ENCODE data around the gene IDUA. TPM values are rescaled to one million over a fixed set of nuclear protein-coding genes. Genes with fewer than 3 reads are reported as not detected.
A peak's percentile ranks its signal among the peaks of the same experiment; 100 is the strongest.

The IDUA gene
- total and polyA plus RNA-seq, 10 of the 15 experiments (the other 5 are each of a cell fraction or from before 2014, with no cell fraction given) = 0.05 to 7.6 (median 1.4) TPM; not detected in 1

DNA sequence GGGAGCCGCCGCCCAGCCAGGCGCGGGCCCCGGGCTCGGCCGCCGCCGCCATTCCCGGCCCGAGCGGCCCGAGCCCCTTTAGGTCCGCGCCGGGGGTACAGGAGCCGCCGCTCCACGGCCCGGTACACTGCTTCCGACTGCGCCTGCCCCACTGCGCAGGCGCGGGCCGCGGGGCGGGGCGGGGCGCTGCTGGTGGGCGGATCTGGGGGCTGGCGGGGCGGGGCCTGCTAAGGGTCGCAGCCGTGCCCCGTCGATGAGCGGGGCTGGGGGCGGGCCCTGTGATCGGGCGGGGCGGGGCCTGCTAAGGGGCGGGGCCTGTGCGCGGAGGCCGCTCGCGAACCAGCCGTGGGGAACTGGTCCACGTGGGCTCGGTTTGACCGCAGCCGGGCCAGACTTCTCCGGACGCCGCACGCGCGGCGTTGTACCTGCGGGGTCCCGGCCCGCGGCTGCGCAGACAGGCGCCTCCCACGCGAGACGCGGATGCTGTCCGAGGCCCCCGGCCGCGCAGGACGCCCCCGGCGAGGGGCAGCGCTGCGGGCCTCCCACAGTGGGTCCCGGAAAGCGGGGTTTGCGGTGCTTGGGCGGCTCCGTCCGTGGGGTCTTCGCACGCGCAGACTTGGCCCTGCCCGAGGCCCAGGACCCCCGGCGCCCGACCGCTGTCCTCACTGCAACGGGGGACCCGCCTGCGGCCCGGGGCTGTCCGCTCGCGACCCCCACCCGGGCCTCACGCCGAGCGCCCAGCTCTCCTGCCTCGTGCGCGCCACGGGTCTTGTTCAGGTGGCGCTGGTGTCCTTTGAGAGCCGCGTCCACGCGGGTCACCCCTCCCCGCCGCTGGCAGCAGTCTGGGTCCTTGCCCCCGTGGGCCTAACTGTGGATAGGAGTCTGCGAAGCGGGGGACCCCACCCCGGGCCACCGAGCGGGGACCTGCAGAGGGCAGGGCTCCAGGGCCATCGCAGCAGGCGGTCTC is 13.1 kb upstream of the IDUA start, which contains the start of gene DGKQ:
TSS of gene DGKQ (minus strand) at position 139 of the 967 bp plus-strand sequence. CDS start at position 52, 87 bp downstream.
- SMC1A ChIA-PET (ENCODE audit: uncharacterized antibody, unreplicated experiment) = no interaction called here
- peak within 1 kb of the TSS; percentile 51 for H2AFZ ChIP-seq (ENCODE audit: control insufficient read depth, low read depth, low read length)
- peak; percentile 88 for ATAC-seq
- H3K79me2 ChIP-seq (ENCODE audit: control insufficient read depth, insufficient read depth, low read length) = no peaks in the 10 kb centered on the region
- no peaks in the 10 kb centered on the region for H3K36me3 ChIP-seq (ENCODE audit: control insufficient read depth in 2 of 2, insufficient read depth in 2 of 2, low read length in 1 of 2)
- peak within 1 kb of the TSS; percentile 98 for H3K4me2 ChIP-seq (ENCODE audit: control insufficient read depth, insufficient read depth)
- no peak within 1 kb of the TSS for H3K27ac ChIP-seq (ENCODE audit: control insufficient read depth, insufficient read depth)
- BruUV-seq (replicated peaks) = no TSS peak
- POLR2A ChIA-PET = no interaction called here
- DNase-seq (ENCODE audit: low read depth, low spot score) = no peak
- CTCF ChIA-PET = no interaction called here
- no peaks in the 10 kb centered on the region; the same call in 2 of the 3 replicates for H3K9me3 ChIP-seq (replicated peaks; ENCODE audit: control insufficient read depth, insufficient read depth, low read length)
- RAD21 ChIA-PET (ENCODE audit: unreplicated experiment) = no interaction called here
- intact Hi-C loops (cut with micrococcal nuclease; ENCODE audit: unreplicated experiment) = loop anchor here (5.0 kb wide), 1 partner anchor 36 kb away; no protein-coding TSS in a partner anchor
- WGBS (ENCODE audit: insufficient coverage, insufficient replicate concordance, low lambda C conversion rate, missing lambda C conversion rate) = 47% methylated on average over 66 of the region's 123 CpGs
- no peaks in the 10 kb centered on the region for H4K20me1 ChIP-seq (ENCODE audit: control insufficient read depth, insufficient read depth)
- in situ Hi-C loops (cut with MboI) = no loop called here
- peaks cover 5% of the 10 kb centered on the region; the same call in 1 of the 2 replicates for H3K4me1 ChIP-seq (ENCODE audit: control insufficient read depth, insufficient read depth, low read length)
- no peaks in the 10 kb centered on the region for H3K27me3 ChIP-seq (replicated peaks in 1 of 2; ENCODE audit: control insufficient read depth in 2 of 2, insufficient read depth in 2 of 2, low read length in 1 of 2)
- FAIRE-seq = no peak
- H3K4me3 ChIP-seq = peak within 1 kb of the TSS; percentile 75
- peak within 1 kb of the TSS; percentile 56; the same call in 1 of the 2 replicates for H3K9ac ChIP-seq (ENCODE audit: control insufficient read depth, insufficient read depth, low read length)
- TF ChIP-seq CHD2 (IDR thresholded peaks at IDR 0.05; ENCODE audit: borderline replicate concordance, low read depth, low read length) = no peak
- TF ChIP-seq CEBPB (IDR thresholded peaks at IDR 0.05; ENCODE audit: borderline replicate concordance in 1 of 2, low read depth in 2 of 2, low read length in 2 of 2) = no peak
- TF ChIP-seq, protein P1, sequence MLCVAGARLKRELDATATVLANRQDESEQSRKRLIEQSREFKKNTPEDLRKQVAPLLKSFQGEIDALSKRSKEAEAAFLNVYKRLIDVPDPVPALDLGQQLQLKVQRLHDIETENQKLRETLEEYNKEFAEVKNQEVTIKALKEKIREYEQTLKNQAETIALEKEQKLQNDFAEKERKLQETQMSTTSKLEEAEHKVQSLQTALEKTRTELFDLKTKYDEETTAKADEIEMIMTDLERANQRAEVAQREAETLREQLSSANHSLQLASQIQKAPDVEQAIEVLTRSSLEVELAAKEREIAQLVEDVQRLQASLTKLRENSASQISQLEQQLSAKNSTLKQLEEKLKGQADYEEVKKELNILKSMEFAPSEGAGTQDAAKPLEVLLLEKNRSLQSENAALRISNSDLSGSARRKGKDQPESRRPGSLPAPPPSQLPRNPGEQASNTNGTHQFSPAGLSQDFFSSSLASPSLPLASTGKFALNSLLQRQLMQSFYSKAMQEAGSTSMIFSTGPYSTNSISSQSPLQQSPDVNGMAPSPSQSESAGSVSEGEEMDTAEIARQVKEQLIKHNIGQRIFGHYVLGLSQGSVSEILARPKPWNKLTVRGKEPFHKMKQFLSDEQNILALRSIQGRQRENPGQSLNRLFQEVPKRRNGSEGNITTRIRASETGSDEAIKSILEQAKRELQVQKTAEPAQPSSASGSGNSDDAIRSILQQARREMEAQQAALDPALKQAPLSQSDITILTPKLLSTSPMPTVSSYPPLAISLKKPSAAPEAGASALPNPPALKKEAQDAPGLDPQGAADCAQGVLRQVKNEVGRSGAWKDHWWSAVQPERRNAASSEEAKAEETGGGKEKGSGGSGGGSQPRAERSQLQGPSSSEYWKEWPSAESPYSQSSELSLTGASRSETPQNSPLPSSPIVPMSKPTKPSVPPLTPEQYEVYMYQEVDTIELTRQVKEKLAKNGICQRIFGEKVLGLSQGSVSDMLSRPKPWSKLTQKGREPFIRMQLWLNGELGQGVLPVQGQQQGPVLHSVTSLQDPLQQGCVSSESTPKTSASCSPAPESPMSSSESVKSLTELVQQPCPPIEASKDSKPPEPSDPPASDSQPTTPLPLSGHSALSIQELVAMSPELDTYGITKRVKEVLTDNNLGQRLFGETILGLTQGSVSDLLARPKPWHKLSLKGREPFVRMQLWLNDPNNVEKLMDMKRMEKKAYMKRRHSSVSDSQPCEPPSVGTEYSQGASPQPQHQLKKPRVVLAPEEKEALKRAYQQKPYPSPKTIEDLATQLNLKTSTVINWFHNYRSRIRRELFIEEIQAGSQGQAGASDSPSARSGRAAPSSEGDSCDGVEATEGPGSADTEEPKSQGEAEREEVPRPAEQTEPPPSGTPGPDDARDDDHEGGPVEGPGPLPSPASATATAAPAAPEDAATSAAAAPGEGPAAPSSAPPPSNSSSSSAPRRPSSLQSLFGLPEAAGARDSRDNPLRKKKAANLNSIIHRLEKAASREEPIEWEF (IDR thresholded peaks at IDR 0.05; ENCODE audit: insufficient replicate concordance, low read depth, low read length) = no peak
- no peak for TF ChIP-seq ATF7 (IDR thresholded peaks at IDR 0.05; ENCODE audit: low read depth)
- TF ChIP-seq, protein P2, sequence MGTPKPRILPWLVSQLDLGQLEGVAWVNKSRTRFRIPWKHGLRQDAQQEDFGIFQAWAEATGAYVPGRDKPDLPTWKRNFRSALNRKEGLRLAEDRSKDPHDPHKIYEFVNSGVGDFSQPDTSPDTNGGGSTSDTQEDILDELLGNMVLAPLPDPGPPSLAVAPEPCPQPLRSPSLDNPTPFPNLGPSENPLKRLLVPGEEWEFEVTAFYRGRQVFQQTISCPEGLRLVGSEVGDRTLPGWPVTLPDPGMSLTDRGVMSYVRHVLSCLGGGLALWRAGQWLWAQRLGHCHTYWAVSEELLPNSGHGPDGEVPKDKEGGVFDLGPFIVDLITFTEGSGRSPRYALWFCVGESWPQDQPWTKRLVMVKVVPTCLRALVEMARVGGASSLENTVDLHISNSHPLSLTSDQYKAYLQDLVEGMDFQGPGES (IDR thresholded peaks at IDR 0.05) = no peak
- TF ChIP-seq GATAD2B (conservative IDR thresholded peaks at IDR 0.05; ENCODE audit: low read depth) = peak; percentile 67; the same call in 1 of the 2 replicates
- 0 out of 3 replicates have a peak, but pooled peaks of 1 of the 2 experiments have one; percentile 39 for TF ChIP-seq EGR1 (IDR thresholded peaks at IDR 0.05; ENCODE audit: borderline replicate concordance in 1 of 2, low read depth in 2 of 2, low read length in 2 of 2)
- no peak for TF ChIP-seq NKRF (conservative IDR thresholded peaks at IDR 0.05)
- TF ChIP-seq BACH1 (IDR thresholded peaks at IDR 0.05; ENCODE audit: borderline replicate concordance) = no peak
- peak; percentile 39; the same call in 1 of the 2 replicates for TF ChIP-seq SMARCA5 (IDR thresholded peaks at IDR 0.05)
- TF ChIP-seq, protein P3, sequence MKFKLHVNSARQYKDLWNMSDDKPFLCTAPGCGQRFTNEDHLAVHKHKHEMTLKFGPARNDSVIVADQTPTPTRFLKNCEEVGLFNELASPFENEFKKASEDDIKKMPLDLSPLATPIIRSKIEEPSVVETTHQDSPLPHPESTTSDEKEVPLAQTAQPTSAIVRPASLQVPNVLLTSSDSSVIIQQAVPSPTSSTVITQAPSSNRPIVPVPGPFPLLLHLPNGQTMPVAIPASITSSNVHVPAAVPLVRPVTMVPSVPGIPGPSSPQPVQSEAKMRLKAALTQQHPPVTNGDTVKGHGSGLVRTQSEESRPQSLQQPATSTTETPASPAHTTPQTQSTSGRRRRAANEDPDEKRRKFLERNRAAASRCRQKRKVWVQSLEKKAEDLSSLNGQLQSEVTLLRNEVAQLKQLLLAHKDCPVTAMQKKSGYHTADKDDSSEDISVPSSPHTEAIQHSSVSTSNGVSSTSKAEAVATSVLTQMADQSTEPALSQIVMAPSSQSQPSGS (IDR thresholded peaks at IDR 0.05; ENCODE audit: low read length) = no peak
- TF ChIP-seq NRF1 (conservative IDR thresholded peaks at IDR 0.05; ENCODE audit: low read depth, low read length) = peak; percentile 43; the same call in 1 of the 2 replicates

Measured in GM12878 (cell line).